ENCODE results near the gene PTPRU. TPM values are rescaled to one million over a fixed set of nuclear protein-coding genes. Genes with fewer than 3 reads are reported as not detected.

Gene PTPRU
- total RNA-seq, 1 donor from 2014 or later = 0.16 TPM

GRCh38 chr1:29315262-29315661, 78.9 kb downstream of the PTPRU start:
- intact Hi-C loops (cut with micrococcal nuclease) = no loop called here

DNA sequence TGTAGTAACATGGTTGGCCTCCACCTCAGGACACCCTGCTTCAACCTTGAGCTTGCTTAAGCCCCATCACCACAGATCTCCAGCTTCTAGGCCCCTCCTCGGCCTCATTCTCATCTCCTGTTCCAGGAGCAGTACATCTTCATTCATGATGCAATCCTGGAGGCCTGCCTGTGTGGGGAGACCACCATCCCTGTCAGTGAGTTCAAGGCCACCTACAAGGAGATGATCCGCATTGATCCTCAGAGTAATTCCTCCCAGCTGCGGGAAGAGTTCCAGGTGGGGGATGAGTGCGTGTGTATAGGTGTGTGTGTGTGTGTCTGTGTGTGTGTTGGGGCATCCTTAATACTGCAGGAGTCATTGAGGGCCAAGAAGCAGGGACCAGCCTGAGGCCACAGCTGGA, 79.6 kb downstream of the PTPRU start:
- intact Hi-C loops (cut with micrococcal nuclease) = no loop called here

DNA sequence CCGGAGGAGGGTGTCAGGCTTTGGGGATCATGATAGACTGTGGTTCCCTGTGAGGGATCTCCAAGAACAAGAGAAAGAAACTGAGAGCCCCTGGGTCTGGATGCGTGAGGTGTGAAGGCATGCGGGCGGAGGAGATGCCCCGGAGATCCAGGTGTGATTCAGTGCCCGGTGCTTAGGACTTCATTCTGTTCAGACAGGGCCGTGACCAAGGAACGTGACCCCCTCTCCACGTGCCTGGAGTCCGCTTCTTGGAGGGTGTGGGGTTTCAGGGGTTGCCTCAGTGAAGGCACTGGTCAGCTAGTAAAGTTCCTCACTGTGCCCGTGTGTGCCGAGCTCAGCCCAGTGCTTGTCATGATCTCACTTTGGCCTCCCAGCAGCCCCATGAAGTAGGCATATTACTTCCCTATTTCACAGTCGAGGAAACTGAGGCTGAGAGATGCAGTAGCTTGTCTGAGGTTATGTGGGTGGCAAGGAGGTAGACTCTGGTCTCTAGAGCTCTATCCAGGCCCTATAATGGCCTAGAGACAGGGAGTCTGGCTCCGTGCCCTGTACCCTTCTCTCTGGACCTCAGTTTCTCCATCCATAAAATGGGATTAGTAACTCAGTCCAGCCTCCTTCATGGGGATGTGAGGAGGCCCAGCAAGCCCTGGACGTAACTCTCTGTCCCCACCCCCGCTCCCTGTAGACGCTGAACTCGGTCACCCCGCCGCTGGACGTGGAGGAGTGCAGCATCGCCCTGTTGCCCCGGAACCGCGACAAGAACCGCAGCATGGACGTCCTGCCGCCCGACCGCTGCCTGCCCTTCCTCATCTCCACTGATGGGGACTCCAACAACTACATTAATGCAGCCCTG, 81.0 kb downstream of the PTPRU start:
- intact Hi-C loops (cut with micrococcal nuclease) = no loop called here

DNA sequence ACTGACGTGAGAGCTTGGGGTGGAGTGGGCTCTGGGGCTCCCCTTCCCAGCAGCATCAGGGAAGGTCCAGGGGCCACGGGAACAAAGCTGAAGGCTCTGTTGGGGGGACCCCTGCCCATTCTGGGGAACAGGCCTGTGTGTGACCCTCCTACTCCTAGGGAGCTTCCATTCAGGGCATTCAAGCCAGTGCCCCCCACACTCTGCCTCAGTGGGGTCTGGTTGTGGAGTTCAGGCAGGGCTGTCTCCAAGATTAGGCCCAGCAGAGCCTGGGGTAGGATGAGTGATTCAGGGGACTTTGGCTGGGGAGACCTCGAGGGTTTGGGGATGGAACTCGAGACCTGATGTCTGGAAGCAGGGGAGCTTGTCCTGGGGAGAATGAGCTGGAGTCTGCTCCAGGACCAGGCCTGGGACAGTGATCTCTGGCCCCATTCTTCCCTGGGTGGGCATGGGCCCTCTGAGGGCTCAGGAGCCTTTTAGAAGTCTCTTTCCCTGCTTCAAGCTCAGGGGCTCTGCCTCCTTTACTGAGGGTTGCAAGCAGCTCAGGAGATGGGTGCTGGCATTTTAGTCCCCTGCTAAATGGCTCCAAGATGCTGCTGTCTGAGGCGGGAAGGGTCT, 81.7 kb downstream of the PTPRU start:
- intact Hi-C loops (cut with micrococcal nuclease) = no loop called here

DNA sequence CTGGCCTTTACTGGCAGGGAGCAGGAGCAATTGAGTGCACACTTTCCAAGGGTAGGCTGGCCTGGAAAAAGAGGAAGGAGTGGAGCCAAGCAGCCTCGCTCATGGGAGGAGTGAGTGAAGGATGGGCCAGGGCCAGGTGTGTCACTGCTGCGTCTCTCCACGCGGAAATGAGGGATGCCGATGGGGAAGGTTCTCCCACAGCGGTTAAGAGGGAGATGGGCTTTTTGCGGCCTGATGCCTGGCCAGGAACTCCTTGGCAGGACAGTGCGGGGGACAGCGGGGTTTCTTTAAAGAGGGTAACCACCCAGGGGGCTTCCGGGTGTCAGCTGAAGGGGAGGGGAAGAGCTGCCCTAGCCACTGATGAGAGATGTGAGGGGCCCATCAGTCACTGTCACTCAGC, 82.4 kb downstream of the PTPRU start:
- intact Hi-C loops (cut with micrococcal nuclease) = no loop called here

GRCh38 chr1:29319300-29320110, 83.2 kb downstream of the PTPRU start:
- intact Hi-C loops (cut with micrococcal nuclease) = no loop called here

DNA sequence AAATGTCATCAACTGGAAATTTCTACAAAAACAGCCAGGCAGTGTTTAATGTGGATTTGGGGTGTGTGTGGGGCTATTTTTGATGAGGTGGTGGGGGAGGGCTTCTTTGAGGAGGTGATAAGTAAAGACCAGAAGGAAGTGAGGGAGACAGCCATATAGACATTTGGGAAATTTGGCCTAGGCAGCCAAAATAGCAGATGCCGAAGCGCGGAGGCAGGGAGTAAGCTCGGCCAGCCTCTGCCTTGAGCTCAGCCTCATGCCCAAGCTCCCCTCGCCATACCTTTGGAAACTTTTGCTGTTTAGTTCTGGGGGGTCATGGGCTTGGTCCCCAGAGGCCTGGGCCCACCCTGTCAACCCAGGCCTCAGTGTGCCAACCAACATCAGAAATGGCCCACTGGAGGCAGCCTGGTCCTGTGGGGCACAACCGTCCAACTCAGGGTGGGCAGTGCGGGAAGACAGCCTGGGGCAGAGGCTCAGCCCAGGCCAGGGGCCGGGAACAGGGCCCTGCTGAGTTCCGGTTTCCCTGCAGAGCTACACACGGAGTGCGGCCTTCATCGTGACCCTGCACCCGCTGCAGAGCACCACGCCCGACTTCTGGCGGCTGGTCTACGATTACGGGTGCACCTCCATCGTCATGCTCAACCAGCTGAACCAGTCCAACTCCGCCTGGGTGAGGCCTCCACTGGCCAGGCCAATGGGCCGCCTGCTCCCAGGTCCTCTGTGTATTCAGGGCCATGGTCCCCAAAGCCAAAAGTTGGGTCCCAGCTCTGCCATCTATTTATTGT, 84.0 kb downstream of the PTPRU start:
- intact Hi-C loops (cut with micrococcal nuclease) = no loop called here

DNA sequence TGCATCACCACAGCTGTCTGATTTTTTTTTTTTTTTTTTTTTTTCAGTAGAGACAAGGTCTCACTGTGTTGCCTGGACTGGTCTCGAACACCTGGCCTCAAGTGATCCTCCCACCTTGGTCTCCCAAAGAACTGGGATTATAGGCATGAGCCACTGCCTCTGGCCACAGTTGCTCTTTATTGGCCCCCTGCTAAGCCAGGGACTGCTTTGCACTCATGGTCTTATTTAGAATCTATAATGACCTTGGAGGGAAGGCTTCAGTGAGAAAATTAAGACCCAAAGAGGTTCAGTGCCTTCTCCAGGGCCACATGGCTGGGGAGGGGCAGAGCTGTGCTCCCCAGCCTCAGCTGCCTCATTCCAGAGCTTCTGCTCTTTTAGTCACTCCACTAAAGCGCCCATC, 84.9 kb downstream of the PTPRU start:
- intact Hi-C loops (cut with micrococcal nuclease) = no loop called here

DNA sequence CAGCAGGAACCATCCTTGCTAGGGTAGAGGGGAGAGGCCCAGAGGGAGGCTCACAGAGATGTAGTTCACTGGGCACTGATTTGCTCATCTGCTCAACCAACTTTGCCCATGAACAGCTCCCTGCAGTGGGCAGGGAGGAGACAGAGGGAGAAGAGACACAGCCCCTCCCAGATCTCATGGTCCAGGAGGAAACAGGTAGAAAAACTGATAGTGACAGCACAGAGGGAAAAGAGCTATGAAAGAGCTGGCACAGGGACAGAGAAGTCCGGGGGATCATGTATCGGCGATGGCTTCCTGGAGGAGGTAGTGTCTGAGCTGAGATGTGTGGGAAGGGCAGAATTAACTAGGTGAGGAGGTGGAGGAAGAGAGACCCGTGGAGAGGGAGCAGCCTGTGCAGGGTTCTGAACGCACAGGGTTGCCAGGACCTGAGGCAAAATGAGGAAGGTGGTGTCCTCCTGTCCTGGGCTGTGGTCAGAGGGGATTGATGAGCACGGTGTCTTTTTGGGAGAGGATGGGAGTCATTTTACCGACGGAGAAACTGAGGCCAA, 85.9 kb downstream of the PTPRU start:
- intact Hi-C loops (cut with micrococcal nuclease) = no loop called here

DNA sequence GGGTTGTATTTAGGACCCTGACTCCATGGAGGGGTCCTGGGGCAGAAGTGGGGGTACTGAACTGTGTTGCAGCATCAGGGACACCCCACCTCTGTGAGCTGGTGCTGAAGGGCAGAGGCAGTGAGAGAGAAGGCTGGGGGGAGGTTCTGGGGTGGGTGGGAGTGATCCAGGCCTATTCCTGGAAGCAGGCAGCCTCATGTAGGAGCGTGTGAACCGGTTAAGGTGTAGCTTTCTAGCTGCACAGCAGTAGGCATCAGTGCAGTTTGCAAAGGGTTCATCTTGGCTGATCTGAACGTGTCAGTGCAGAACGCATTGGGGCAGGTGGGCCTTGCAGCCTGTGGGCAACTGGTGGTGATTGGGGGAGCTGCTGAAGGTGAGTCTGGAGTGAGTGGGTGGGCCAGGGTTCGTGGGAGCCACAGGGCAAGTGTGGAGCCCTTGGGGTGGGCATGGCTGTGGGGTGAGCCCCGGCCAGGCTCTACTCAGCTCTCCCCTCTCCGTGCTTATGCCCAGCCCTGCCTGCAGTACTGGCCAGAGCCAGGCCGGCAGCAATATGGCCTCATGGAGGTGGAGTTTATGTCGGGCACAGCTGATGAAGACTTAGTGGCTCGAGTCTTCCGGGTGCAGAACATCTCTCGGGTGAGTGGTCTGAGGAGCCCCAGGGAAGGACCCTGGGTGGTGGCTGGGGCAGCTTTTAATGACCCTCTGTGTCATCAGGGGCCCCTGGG, 86.7 kb downstream of the PTPRU start:
- intact Hi-C loops (cut with micrococcal nuclease) = no loop called here

DNA sequence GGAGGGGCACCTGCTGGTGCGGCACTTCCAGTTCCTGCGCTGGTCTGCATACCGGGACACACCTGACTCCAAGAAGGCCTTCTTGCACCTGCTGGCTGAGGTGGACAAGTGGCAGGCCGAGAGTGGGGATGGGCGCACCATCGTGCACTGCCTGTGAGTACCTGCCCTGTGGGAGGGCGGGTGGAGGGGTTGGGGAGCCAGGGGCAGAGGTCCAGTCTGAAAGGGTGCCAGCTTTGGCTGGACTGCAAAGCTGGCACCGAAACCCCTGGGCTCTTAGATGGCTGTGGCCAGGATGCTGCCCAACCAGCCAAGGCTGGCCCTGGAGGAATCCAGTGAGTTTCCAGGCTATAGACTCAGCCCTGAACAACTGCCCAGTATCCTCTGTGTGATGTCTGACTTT, 87.3 kb downstream of the PTPRU start:
- intact Hi-C loops (cut with micrococcal nuclease) = no loop called here

DNA sequence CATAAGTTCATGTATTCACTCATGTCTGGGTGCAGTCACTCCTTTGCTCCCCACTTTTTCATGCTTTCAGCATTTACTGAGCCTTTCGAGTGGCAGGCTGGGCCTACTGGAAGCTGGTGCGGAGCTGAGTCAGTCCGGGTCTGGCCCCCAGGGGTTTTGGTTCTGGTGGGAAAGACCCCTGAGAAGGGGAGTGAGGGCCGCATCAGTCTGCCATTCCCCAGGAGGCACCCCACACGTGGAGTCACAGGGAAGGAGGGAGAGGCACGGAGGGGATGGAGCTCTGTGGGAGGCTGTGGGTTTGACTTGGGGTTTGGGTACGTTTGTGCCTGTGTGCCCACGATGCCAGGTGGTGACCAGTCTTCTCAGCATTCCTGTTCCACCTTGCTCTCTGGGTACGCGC, 87.9 kb downstream of the PTPRU start:
- intact Hi-C loops (cut with micrococcal nuclease) = no loop called here

DNA sequence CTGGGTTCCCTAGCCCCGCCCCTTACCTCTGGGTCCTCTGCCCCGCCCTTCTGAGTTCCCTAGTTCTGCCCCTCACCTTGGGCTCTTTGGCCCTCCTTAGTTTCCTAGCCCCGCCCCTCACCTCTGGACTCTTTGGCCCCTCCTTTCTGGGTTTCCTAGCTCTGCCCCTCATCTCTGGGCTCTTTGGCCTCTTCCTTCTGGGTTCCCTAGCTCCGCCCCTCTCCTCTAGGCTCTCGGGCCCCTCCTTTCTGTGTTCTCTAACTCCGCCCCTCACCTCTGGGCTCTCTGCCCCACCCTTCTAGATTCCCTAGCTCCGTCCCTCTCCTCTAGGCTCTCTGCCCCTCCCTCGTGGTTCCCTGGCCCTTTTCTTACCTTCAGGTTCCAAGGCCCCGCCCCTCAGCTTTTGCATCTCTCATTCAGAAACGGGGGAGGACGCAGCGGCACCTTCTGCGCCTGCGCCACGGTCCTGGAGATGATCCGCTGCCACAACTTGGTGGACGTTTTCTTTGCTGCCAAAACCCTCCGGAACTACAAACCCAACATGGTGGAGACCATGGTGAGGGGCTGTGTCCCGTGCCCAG, 88.5 kb downstream of the PTPRU start:
- intact Hi-C loops (cut with micrococcal nuclease) = no loop called here

GRCh38 chr1:29325675-29326074, 89.4 kb downstream of the PTPRU start:
- intact Hi-C loops (cut with micrococcal nuclease) = no loop called here

GRCh38 chr1:29326123-29326522, 89.8 kb downstream of the PTPRU start:
- intact Hi-C loops (cut with micrococcal nuclease) = no loop called here

- intact Hi-C loops (cut with micrococcal nuclease) = no loop called here
Observed at GRCh38 chr1:29327223-29327935, 91.1 kb downstream of the PTPRU start.

GRCh38 chr1:29329022-29329775, 92.9 kb downstream of the PTPRU start:
- intact Hi-C loops (cut with micrococcal nuclease) = no loop called here

- intact Hi-C loops (cut with micrococcal nuclease) = no loop called here
Observed at GRCh38 chr1:29330089-29330488, 93.8 kb downstream of the PTPRU start.

DNA sequence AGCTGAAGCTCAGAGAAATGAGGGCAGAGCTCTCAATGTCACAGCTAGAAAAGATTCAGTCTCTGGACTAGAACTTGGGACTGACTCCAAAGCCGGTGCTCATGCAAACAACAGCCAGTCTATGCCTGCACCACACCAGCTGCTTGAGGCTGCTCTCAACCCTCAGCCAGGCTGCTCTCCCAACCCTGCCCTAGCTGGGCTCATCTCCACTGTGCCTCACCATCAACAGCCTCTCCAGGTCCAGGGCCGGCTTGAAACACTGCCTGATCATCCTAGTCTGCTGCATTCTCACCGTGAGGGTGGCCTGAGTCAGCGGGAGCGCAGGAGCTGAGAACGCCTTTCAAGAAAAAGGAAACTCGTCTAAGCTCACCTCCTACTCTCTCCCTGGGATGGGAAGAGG, 94.5 kb downstream of the PTPRU start:
- intact Hi-C loops (cut with micrococcal nuclease) = no loop called here
